HG02852 (cell line): Measurements from ENCODE around the gene ARSD.
"Not testable (repeated sequence)": the region's sequence is repeated elsewhere in the genome, so short reads cannot be mapped to it uniquely, and the experiment has no call there.

ENCODE experiments used
- ATAC-seq: cut with Tn5 transposase; IDR thresholded peaks from one replicate; pipeline ENCODE4 v1.9.1; 2021; ENCODE audit warnings: mild to moderate bottlenecking, moderate library complexity; ENCODE audit not compliant: unreplicated experiment

The ARSD gene, protein sequence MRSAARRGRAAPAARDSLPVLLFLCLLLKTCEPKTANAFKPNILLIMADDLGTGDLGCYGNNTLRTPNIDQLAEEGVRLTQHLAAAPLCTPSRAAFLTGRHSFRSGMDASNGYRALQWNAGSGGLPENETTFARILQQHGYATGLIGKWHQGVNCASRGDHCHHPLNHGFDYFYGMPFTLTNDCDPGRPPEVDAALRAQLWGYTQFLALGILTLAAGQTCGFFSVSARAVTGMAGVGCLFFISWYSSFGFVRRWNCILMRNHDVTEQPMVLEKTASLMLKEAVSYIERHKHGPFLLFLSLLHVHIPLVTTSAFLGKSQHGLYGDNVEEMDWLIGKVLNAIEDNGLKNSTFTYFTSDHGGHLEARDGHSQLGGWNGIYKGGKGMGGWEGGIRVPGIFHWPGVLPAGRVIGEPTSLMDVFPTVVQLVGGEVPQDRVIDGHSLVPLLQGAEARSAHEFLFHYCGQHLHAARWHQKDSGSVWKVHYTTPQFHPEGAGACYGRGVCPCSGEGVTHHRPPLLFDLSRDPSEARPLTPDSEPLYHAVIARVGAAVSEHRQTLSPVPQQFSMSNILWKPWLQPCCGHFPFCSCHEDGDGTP

DNA sequence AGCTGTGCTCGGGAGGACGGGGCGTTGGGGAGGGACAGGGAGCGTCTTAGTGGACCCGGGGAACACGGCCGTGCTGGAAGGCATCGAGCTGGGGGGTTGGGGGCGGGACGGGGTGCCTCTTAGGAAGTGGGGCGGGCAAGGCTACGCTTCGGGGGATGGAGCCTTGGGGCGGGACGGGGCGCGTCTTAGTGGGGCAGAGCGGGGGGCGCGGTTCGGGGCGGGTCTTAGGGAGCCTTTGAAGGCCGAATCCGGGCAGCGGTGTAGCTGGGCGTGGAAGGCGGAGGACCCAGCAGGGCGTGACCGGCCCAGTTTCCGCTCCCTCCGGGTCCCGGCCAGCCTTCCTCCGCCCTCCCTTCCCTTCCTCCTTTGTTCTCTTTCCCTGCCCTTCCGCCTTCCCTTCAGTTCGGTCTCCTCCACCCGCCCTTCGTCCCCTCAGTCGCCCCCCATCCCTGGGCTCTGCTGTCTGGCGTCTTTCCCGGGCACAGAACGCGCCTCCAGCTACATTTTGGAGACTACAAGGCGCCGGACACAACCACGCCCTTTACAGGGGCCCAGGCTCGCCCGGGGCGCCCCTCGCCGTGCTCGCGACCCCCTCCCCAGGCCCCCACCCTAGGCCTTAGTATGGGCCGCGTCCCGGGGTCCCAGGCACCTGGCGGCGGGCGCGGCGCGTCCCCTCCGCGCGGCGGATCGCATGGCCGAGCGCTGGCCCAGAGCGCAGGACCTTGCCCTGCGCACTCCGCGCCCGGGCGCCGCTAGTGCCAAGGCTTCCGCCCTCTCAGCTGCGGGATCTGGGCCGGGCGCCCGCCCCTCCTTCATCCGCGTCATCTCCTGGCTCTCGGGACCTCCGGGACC lies at the start of gene ARSD:
Gene ARSD (minus strand): TSS at position 757 of the 852 bp plus-strand sequence. CDS start 64 bp downstream, at position 693.
- peak; percentile 85 for ATAC-seq

DNA sequence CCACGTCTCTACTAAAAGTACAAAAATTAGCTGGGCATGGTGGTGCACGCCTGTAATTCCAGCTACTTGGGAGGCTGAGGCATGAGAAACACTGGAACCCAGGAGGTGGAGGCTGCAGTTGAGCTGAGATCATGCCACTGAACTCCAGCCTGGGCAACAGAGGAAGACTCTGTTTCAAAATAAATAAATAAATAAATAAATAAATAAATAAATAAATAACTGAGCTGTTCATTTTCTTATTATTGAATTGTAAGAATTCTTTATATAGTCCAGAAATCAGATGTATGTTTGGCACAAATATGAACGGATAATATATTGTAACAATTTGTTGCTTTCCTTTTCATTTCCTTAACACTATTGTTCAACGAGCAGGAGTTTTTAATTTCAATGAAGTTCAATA lies 49.5 kb upstream of the ARSD start:
- ATAC-seq = not testable (repeated sequence)

DNA sequence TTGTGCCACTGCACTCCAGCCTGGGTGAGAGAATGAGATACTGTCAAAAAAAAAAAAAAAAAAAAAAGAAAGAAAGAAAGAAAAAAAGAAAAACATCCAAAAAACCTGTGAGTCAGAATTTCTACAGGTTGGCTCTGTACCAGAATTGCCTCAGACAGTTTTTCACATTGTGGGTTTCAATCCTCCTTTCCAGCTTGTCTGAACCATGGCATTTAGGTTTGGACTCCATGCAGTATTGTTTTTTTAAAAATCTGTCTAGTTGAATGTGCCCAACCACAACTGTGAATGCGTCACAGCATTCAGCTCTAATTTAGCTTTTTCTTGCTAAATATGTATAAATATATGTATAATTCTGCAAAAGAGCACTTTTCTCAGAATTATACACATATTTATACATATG lies 45.8 kb upstream of the ARSD start:
- ATAC-seq = no peak

DNA sequence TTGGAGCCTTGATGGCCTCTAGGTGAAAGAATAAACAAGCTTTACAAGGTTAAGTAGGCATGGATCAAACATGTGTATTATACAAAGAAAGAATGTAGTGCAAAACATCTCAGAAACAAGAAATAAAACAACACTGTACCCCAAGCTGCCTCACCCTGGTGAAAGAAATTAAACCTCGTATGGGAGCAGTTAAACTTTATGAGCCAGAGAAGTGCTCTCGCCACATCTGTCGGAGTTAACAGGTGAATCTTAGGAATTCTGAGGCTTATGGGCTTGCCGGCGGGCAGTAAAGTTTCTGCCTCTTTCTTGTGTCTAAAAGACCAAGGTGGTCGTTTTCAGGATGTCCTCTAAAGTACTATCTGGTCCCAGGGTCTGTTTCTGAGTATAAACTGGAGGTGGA lies 43.3 kb upstream of the ARSD start:
- ATAC-seq = no peak

DNA sequence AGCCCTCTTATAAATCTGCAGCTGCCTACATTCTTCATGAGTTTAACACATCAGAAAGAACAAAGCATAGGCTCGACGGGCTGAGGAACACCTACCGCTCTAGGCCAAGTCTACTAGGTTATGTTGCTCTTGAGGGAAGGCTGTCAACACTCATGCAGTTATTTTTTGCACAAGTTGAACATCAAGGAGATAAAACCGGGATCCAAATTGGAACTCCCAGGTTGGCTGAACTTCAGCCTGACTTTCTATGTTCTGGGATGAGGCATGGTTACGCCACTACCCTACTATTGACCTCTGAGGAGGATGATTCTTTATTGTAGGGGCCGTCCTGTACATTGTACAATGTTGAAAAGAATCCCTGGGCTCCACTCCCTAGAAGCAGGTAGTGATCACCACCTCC lies 39.9 kb upstream of the ARSD start:
- ATAC-seq = no peak

DNA sequence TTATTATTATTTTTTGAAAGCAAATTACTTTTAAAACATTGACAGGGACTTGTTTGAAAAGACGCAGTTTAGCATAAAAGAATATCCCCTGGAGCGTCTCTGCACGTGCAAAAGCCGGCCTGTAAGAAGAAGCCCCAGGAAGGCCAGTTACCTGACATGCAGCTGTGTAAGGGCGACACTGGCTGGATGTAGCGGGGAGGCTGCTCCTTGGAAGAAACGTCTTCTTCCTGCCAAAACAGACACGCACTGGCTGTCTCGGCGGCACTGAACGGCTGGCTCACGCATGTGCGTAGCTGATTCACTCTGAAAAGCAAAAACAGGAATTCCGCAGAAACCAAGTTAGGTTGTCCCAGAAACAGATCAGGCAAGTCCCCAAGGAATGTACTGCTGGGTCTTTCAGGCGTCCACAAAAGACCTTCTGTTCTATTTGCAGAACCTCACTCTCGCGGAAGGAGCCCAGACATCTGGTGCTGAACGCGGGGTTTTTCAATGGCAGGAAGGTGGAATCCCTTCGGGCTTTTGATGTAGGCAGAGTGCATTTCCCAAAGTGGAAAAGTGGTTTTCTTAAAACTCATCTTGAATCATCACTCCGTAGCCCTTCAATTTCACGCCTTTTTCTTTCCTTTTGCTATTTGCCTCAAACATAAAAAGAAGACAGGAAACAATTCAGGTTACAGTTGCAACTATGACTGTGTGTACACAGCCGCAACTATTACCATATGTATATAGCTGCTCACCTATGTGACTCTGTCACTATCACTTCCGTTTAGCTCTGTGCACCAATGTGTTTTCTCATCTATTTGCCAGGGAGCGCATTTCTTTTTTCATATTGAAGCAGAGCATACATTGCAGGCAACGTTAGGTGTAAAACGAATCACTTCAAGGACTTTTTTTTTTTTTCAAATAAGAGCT lies 39.1 kb upstream of the ARSD start:
- ATAC-seq = no peak

DNA sequence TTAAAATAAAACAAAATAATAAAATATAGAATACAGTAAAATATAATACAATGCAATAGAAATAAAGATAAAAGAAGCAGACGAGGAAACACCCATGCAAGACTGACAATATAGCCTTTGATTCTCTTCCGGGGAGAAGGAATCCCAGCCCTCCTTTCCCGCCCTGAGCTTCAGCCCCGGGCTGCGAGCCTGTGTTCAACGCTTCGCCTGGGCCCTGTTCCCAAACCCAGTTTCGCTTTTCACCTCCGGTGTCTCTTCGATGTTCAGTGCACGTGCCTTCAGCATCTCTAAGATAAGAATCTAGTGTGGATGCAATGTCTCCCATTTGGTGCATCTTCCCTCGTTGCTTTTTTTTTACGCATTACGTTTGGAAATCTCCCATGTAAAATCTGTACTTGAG lies 38.4 kb upstream of the ARSD start:
- no peak for ATAC-seq

DNA sequence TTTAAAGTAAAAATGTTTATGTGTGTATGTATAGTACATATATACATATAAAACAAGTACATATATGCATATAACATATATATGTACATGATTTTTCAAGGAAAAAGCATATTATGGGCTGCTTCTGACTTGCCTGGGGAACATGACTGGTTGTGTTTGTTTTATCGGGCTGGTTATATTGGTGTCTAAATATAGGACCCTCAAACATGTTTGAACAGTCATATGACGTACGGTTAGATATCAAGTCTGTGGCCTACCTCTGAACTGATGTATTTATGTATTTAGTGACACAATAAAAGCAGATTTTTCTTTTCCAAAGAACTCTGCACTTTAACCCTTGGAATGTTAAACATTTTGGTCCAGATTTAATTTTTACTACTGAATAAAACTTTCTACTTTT lies 37.9 kb upstream of the ARSD start:
- no peak for ATAC-seq

DNA sequence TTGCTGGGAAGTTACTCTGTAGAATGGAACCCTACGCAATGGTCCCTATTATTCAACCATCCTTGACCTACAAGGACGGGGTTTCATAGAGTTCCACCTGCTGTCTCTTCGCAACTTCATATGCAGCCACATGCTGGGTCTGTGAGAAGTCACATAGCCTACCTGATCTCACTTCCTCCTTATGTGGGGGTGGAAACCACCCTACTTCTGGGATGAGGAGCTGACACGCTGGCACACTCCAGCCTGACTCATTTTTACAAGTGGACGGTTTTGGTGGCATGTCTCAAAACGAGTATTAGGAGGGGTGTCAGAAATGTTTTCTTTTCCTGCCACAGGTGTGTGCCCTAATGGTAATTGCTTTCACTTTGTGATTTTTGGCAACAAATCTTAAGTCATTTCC lies 36.8 kb upstream of the ARSD start:
- no peak for ATAC-seq

DNA sequence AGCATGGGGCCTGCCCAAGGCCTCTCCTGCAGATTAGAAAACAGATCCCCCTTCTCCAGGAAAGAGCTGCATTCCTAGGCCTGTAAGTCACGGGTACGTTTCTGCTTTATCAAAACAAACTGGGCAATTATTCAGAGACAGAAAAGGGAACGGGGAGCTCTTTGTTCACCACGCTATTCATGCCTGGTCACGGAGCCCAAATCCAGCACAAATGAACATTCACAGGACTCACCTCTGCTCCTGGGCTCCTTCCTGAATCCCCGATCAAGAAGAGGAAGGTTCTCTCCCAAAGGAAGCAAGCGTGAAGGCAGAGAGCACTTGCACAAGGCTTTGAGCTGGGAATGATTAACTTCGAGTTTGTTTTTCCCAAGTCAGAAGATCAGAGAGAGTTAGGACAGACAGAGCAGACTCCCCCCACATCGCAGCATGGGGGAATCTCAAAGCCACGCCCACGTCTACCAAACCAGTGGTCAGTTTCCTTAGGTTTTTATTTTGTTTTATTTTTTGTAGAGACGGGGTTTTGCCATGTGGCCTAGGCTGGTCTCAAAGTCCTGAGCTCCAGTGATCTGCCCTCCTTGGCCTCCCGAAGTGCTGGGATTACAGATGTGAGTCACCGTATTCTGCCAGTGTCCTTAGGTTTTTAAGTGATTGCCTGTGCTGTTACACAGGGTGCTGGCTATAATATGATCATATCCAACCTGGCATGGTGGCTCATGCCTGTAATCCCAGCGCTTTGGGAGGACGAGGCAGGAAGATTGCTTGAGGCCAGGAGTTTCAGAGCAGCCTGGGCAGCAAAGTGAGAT lies 35.1 kb upstream of the ARSD start:
- not testable (repeated sequence) for ATAC-seq

DNA sequence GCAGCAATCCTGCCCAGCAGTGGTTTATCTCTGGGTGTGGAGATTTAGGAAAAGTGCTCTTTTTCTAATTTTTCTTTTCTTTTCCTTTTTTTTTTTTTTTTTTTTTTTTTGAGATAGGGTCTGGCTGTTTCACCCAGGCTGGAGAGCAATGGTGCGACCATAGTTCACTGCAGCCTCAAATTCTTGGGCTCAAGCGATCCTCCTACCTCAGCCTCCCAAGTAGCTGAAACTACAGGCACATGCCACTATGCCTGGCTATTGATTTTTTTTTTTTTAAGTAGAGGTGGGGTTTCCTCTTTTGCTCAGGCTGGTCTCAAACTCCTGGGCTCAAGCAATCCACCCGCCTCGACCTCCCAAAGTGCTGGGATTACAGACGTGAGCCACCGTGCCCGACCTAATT lies 34.3 kb upstream of the ARSD start:
- ATAC-seq = not testable (repeated sequence)

DNA sequence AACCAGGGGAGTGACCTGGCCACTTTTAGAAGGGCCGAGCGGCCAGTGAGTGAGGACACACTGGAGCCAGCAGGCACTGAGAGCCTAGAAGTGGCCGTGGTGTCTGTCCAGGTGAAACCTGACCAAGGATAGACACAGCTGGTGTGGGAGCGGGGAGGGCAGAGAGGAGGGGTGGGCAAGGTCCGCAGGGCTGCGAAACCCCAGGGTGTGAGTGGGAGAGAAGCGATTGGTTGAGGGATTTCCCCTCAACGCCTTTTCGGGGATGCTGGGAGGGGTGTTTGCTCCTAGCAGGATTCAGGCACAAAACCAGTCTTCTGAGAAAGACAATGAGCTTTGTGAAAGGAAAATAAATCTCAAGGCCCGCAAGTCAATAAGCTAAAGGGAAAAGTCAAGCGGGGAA lies 33.2 kb upstream of the ARSD start:
- no peak for ATAC-seq

DNA sequence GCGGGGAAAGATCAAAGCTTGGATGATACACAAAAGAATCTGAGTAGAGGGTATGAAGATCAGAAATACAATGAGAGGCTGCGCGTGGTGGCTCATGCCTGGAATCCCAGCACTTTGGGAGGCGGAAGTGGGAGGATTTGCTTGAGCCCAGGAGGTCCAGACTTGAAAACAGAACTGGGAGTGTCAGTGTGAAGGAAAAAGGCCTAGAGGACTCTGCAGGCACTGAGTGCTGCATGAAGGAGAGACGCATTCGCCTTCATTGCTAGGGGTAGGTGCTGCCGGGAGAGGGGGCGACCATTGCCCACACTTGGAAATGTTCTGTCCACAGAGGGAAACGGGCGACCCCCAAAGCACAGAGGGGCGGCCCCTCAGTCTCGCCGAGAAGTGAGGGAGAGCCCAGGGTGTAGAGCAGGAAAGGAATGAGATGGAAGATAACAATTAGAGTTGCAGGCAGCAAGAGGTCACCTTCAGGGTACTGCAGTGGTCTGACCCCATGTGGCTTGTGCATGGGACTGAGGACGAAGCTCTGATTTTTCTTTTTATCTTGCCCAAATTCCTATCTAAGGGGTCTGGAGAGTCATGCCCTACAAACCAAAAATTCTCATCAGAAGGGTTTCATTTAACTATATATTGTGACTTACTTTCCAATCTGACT lies 31.8 kb upstream of the ARSD start:
- ATAC-seq = no peak

DNA sequence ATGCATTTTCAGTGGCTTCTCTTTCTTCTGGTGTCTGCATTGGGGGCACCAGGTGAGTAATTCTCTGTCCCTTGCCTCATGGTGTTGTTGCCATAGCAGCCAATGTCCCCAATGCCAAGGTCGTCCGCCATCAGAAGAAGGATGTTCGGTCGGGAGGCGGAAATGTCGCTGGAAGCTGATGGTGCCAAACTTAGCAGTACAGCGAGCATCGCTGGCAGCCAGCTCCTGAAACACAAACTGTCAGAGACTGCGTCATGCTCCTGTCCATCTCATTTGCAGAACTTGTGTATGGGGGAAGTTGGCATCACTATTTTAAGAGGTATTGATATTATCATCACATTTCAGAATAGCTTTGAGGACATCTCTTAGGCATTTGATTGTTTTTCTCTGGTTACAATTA lies 29.1 kb upstream of the ARSD start:
- no peak for ATAC-seq

DNA sequence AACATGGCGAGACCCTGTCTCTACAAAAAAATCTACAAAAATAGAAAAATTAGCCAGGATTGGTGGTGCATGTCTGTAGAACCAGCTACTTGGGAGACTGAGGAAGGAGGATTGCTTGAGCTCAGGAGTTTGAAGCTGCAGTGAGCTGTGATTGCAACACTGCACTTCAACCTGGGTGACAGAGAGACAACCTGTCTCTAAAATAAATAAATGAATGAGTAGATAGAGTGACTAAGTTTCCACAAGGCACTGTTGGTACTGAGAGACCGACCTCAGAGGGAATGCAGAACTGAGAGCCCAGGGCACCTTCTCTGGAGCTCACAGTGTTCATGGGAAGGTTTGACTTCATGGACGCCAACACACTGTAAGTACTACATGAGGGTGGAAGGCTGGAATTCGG lies 26.7 kb upstream of the ARSD start:
- ATAC-seq = no peak

DNA sequence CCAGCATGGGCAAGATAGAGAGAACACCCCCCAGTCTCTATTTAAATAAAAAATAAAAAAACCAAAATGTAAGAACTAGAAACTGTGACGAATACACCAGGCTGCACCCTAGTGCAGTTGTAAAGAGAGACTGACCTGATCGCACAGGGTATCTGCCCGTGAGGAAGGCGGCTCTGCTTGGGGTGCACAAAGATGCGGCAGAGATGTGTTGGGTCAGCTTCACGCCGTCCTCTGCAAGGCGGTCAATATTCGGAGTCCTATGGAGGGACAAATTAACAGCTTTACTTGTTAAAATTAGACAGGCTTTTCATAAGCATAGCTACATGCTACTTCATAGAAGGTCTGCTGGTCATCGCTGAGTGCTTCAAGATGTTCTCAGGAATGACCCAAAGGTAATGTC lies 26.1 kb upstream of the ARSD start:
- ATAC-seq = no peak

DNA sequence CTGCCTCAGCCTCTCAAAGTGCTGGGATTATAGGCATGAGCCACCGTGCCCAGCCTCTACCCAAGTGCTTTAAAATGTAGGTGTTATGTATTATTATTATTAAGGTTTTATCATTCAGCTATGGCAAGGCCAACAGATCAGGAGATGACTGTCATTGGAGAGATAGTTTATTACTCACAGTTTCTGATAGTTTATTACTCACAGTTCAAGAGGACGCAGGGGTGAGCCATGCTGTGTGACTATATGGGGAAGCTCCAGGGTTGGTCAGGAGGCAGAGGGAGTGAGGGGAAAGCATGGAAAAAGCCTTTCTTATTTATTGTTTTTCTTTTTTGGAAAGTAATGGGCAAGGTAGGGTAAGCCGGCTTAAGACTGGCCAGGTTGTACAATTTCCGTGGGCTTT lies 25.4 kb upstream of the ARSD start:
- no peak for ATAC-seq

DNA sequence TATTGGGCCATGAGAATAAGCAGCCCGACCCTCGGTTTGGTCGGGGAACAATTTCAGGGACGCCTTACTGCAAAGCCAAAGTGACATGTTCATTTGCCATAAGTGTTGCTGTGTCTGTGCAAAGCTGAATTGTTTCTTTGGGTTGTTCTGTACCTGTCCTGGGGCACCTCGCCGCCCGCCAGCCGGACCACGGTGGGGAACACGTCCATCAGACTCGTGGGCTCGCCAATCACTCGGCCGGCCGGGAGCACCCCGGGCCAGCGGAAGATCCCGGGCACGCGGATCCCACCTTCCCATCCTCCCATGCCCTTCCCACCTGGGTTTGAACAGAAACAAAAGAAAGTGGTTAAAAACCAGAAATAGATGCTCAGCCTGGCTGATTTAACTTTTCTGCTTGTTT lies 8.8 kb upstream of the ARSD start:
- ATAC-seq = not testable (repeated sequence)
